Activated CD4-positive, alpha-beta T cell treated with anti-CD3 and anti-CD28 coated beads for 1 hour (primary cell): ENCODE data around the gene VSIG10.
"Not testable (repeated sequence)": the region's sequence is repeated elsewhere in the genome, so short reads cannot be mapped to it uniquely, and the experiment has no call there.

Experiments
- DNase-seq: peaks from one replicate; pipeline ENCODE4 v3.0.0-alpha.2; 2020

VSIG10 gene

GRCh38 chr12:118032188-118032587, 71.6 kb downstream of the VSIG10 start:
- DNase-seq = no peak

GRCh38 chr12:118029166-118029565, 74.6 kb downstream of the VSIG10 start:
- no peak for DNase-seq

- no peak for DNase-seq
These were observed 78.6 kb downstream of the VSIG10 start for GRCh38 chr12:118025168-118025567.

- no peak for DNase-seq
These were observed 80.4 kb downstream of the VSIG10 start for GRCh38 chr12:118023301-118023860.

GRCh38 chr12:118022728-118023109, 81.1 kb downstream of the VSIG10 start:
- no peak for DNase-seq

GRCh38 chr12:118022097-118022727, 81.6 kb downstream of the VSIG10 start:
- DNase-seq = not testable (repeated sequence)

- no peak for DNase-seq
These were observed 83.8 kb downstream of the VSIG10 start for GRCh38 chr12:118020036-118020435.

GRCh38 chr12:118017926-118018325, 85.9 kb downstream of the VSIG10 start:
- DNase-seq = no peak

GRCh38 chr12:118016424-118017264, 87.2 kb downstream of the VSIG10 start, which contains the start of gene RFC5:
Gene RFC5, plus strand, starts transcription at chr12:118016703. Its CDS starts 125 bp downstream, at chr12:118016828.
- DNase-seq = peak; percentile 96

GRCh38 chr12:118015944-118016343, 87.9 kb downstream of the VSIG10 start:
- DNase-seq = no peak

- DNase-seq = no peak
These were observed 88.5 kb downstream of the VSIG10 start for GRCh38 chr12:118015306-118015705.
